RPMI7951 (cell line): Measurements from ENCODE around the gene HDGFL2. TPM values are rescaled to one million over a fixed set of nuclear protein-coding genes. Genes with fewer than 3 reads are reported as not detected.

ENCODE experiments used
- DNase-seq: peaks from one replicate; pipeline ENCODE4 v3.0.0-alpha.2; 2012; ENCODE audit warnings: low read depth
- total RNA-seq: library from RNA; depleted of rRNA; stranded (reverse); fragments of >200 nt; shearing (Covaris generic); gene quantifications from 2 replicates; pipeline ENCODE4 v1.2.3, GENCODE V29; 2014

Gene HDGFL2
- total RNA-seq, 1 experiment from 2014 or later: 41.9 TPM

GRCh38 chr19:4464815-4465581 lies 7.1 kb upstream of the HDGFL2 start:
- DNase-seq: no peak

GRCh38 chr19:4467835-4468234 lies 4.3 kb upstream of the HDGFL2 start:
- no peak for DNase-seq

GRCh38 chr19:4471403-4472173 lies 509 bp upstream of the HDGFL2 start:
- DNase-seq: peak; percentile 100

GRCh38 chr19:4473011-4473762 lies 1.1 kb downstream of the HDGFL2 start:
- DNase-seq: no peak

GRCh38 chr19:4473763-4474513 lies 1.8 kb downstream of the HDGFL2 start:
- DNase-seq: no peak

- DNase-seq: no peak
Observed at GRCh38 chr19:4474514-4475022, 2.5 kb downstream of the HDGFL2 start.

GRCh38 chr19:4477034-4477801 lies 5.1 kb downstream of the HDGFL2 start:
- DNase-seq: no peak

GRCh38 chr19:4482721-4483364 lies 10.7 kb downstream of the HDGFL2 start:
- DNase-seq: no peak

GRCh38 chr19:4483385-4483784 lies 11.3 kb downstream of the HDGFL2 start:
- no peak for DNase-seq

- no peak for DNase-seq
Observed at GRCh38 chr19:4487572-4487971, 15.5 kb downstream of the HDGFL2 start.

GRCh38 chr19:4488496-4488895 lies 16.4 kb downstream of the HDGFL2 start:
- DNase-seq: no peak

GRCh38 chr19:4491446-4491845 lies 19.3 kb downstream of the HDGFL2 start:
- DNase-seq: no peak

GRCh38 chr19:4492337-4493103 lies 20.4 kb downstream of the HDGFL2 start:
- DNase-seq: no peak

- DNase-seq: peak; percentile 24
Observed at GRCh38 chr19:4493104-4493928, 21.2 kb downstream of the HDGFL2 start.

GRCh38 chr19:4493929-4494690 lies 22.0 kb downstream of the HDGFL2 start:
- no peak for DNase-seq

GRCh38 chr19:4494691-4495064 lies 22.6 kb downstream of the HDGFL2 start:
- DNase-seq: no peak

- no peak for DNase-seq
Observed at GRCh38 chr19:4495471-4495870, 23.4 kb downstream of the HDGFL2 start.

- no peak for DNase-seq
Observed at GRCh38 chr19:4496304-4496703, 24.2 kb downstream of the HDGFL2 start.
